ENCODE data around the gene RXRA.

RXRA gene

GRCh38 chr9:134455537-134455933 is 129.3 kb downstream of the RXRA start:
- no peak for DNase-seq (ENCODE audit: low read depth, low spot score)
- H3K27ac ChIP-seq = peak overlapping the region; percentile 84

DNA sequence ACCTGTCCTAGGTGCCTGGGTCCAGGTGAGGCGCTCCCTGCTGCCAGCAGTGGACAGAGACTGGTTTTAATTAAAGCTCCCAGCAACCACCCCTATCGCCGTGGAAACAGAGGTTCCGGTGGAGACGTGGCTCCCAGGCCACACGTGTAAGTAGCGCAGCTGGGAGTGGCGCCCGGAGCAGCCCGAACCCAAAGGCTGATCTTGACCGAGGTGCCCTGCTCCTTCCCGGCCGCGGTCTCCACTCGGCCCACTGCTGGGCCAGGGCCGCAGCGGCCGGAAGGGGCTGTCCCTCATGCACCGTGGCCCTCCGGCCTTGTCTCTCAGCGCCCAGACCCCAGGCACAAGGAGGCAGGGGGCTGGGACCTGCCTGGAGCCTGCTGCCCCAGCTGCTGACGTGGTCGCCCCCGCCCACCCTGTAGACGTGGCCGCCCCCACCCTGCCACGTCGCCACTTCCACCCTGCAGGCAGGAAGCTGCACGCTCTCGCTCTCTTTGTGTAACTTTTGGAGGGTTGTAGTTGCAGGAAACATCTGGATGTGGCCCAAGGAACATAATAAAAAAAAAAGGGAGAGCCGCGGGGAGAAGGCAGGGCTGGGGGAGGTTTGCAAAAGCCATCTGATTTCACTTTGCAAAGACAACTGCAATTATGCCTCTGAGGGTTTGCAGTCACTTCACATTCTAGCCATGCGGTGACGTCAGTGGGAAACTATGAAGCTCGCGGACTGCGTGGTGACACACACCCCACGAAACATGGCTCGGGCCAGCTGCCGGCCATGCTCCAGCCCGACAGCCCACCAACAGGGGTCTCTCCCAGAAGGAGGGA is 129.9 kb downstream of the RXRA start:
- peak overlapping the region; percentile 84 for H3K27ac ChIP-seq
- peak; percentile 48 for DNase-seq (ENCODE audit: low read depth, low spot score)

GRCh38 chr9:134456756-134457305 is 130.6 kb downstream of the RXRA start:
- peak overlapping the region; percentile 84 for H3K27ac ChIP-seq
- no peak for DNase-seq (ENCODE audit: low read depth, low spot score)

DNA sequence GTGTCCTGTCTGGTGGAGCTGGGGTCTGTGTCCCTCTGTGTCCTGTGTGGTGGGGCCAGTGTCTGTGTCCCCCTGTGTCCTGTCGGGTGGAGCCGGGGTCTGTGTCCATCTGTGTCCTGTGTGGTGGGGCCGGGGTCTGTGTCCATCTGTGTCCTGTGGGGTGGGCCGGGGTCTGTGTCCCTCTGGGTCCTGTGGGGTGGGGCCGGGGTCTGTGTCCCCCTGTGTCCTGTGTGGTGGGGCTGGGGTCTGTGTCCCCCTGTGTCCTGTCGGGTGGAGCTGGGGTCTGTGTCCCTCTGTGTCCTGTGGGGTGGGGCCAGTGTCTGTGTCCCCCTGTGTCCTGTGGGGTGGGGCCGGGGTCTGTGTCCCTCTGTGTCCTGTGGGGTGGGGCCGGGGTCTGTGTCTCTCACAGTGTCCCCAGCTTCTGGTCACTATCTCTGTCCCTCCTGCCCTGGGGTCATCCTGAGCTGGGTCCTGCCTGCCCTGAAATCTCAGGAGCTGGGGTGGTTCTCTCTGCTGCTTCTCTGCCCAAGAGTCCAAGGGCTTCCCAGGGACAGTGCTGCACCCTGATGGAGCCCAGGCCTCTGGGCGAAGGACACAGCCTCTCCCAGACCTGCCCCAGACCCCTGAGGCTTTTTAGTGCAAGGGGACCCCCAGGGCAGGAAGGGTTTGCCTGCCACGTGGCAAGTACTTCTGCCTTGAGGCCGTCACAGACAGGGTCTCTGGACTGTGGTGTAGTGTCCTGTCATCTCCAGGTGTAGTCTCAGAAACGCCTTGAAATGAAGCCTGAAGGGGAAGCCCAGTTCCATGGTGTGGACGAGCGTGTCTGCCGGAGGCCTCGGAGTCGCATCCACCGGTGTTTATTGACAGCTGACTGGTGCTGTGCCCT is 131.3 kb downstream of the RXRA start:
- no peak for DNase-seq (ENCODE audit: low read depth, low spot score)
- H3K27ac ChIP-seq = no peak overlapping the region

- H3K27ac ChIP-seq = no peak overlapping the region
- DNase-seq (ENCODE audit: low read depth, low spot score) = no peak
Measured at GRCh38 chr9:134458207-134459108, 132.2 kb downstream of the RXRA start.

GRCh38 chr9:134459164-134459563 is 132.9 kb downstream of the RXRA start:
- H3K27ac ChIP-seq = no peak overlapping the region
- DNase-seq (ENCODE audit: low read depth, low spot score) = no peak

DNA sequence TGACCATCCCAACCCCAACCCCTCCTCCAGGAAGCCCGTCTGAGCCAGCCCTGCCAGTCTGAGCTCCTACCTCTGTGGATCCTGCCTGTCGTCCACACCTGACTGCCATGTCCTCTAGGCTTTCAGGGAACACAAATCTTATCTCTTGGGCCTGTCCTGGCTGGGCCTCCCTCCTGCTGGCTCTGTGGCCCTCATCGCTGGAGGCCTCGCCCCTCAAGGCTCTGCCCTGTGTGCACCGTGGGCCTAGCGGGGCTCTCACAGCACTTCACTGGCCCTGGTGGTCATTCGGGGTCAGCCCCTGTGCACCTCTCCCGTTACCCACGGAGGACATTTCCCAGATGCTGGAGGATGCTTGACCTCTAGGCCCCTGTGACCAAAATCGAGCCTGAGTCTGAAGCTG is 133.3 kb downstream of the RXRA start:
- H3K27ac ChIP-seq = no peak overlapping the region
- DNase-seq (ENCODE audit: low read depth, low spot score) = no peak

GRCh38 chr9:134460206-134460605 is 134.0 kb downstream of the RXRA start:
- DNase-seq (ENCODE audit: low read depth, low spot score) = no peak
- H3K27ac ChIP-seq = no peak overlapping the region

DNA sequence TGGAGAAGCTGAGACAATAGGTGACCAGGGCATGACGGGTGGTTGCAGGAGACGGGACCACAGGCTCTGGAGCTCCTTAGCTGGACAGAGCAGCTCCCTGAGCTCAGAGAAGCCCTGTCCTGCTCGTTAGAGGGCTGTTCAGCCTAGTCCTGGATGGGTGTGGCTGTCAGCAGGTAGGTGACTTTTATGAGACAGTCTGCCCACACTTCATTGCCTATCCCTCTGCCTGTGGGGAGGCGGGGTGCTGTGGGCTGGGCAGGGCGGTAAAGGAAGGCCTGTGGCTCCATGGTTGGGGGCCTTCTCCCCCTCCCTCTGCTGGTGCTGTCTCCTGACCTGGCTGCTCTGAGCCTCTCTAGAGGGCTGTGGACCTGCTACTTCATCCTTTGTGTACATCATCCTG is 134.6 kb downstream of the RXRA start:
- DNase-seq (ENCODE audit: low read depth, low spot score) = no peak
- H3K27ac ChIP-seq = no peak overlapping the region

GRCh38 chr9:134461426-134461982 is 135.2 kb downstream of the RXRA start:
- no peak for DNase-seq (ENCODE audit: low read depth, low spot score)
- no peak overlapping the region for H3K27ac ChIP-seq

DNA sequence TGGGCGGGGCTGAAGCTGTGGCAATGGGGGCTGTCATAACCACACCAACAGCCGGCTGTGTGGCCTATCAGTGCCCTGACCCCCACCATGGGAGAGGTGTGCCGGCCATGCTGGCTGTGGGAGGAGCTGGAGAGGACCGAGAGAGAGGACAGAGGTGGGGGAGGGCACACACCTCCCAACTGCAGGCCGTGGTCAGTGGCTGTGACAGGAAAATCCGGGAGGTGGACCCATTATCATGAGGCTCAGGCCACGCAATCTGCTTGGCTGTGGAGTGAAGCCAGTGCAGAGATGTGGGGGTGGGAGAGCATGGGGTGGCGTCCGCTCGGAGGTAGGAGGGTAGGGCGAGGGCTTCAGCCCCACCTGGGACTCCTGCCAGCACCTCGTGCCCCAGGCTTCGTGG is 136.1 kb downstream of the RXRA start:
- H3K27ac ChIP-seq = no peak overlapping the region
- DNase-seq (ENCODE audit: low read depth, low spot score) = no peak

GRCh38 chr9:134463280-134463679 is 137.0 kb downstream of the RXRA start:
- no peak overlapping the region for H3K27ac ChIP-seq
- no peak for DNase-seq (ENCODE audit: low read depth, low spot score)

- no peak for DNase-seq (ENCODE audit: low read depth, low spot score)
- H3K27ac ChIP-seq = no peak overlapping the region
Measured at GRCh38 chr9:134466869-134467616, 140.8 kb downstream of the RXRA start.

DNA sequence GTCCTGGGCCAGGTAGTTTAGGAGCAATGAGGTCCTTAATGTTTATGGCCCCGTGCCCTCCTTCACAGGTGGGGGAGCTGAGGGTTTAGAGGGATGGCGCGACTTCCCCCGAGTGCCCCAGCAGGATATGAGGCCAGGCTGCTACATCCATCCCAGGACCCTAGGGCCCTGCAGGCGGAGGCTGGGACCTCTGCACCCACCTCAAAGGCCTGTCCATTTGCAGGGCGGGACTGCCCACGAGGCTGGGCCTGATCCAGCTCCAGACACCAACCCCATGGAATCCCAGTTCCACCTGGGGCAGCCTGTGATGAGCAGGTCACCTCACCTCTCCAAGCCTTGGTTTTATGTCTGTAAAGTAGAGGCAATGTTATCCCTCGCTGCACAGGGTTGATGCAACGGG is 142.1 kb downstream of the RXRA start:
- no peak overlapping the region for H3K27ac ChIP-seq
- no peak for DNase-seq (ENCODE audit: low read depth, low spot score)

DNA sequence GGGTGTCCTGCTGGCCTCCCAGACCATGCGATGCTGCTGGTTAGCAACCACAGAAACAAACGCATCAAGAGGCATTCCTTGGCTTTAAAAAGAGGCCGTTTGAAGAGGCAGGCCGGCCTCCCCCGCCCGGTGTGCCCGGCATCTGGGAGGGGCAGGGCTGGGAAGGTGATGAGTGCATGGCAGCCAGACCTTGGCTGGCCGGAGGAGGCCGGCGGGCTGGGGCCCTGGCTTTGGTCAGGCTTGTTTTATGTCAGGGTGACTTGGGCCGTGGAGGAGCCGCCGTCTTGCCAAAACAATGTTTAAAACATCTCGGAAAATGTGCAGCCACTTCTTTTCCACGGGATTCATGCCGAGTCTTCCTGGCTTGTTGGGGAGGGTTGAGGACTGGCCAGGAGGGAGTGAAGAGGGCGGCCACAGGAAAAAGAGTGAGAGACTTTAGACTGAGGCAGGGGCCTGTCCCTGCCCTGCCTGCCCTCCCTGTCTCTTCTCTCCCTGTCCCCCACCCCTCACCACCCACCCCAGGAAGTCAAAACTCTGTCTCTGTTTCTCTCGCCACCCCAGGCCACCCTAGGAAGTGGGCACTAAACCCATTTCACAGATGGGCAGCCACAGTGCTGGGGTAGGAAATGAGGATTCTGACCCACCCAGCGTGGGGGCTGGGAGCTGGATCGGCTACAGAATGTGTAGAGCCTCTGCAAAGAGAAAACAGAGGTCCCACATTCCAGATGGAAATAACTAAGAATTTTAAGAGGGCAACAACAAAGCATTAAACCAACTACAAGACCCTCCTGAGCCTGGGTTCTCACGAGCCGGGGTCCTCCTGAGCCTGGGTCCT is 143.0 kb downstream of the RXRA start:
- H3K27ac ChIP-seq = no peak overlapping the region
- no peak for DNase-seq (ENCODE audit: low read depth, low spot score)

- no peak overlapping the region for H3K27ac ChIP-seq
- DNase-seq (ENCODE audit: low read depth, low spot score) = no peak
Measured at GRCh38 chr9:134472256-134472655, 146.0 kb downstream of the RXRA start.

GRCh38 chr9:134473141-134474054 is 147.1 kb downstream of the RXRA start:
- H3K27ac ChIP-seq = no peak overlapping the region
- no peak for DNase-seq (ENCODE audit: low read depth, low spot score)

Measured in epithelial cell of prostate (primary cell).